IMR-90 (cell line): ENCODE data around the gene RALA. TPM values are rescaled to one million over a fixed set of nuclear protein-coding genes. Genes with fewer than 3 reads are reported as not detected.

Source experiments
- ATAC-seq: fragments of 200-7000 bp; cut with Tn5 transposase; 2 replicates; pipeline ENCODE4 v1.9.1; 2020; ENCODE audit warnings: low read depth, mild to moderate bottlenecking, moderate library complexity
- BruUV-seq: library from RNA; stranded (reverse); fragments of 400-500 nt; replicated peaks from 2 replicates; lab custom pipeline; 2021; lab: Mats Ljungman, UMichigan
- CTCF ChIA-PET: fragments of 300-600 bp; formaldehyde crosslinking; extraction: SDS; loops from one replicate; lab custom pipeline; 2021; ENCODE audit warnings: antibody characterized with exemption; lab: Yijun Ruan, JAX
- POLR2A ChIA-PET: fragments of 300-600 bp; sonication (Branson Sonifier 250); formaldehyde crosslinking; loops from one replicate; lab custom pipeline; 2022; ENCODE audit warnings: antibody characterized with exemption; ENCODE audit not compliant: unreplicated experiment; lab: Charles Lee
- DNase-seq: peaks from one replicate; pipeline ENCODE4 v3.0.0; 2013
- H2AFZ ChIP-seq: replicated peaks from 2 replicates; pipeline ENCODE3; 2013; ENCODE audit warnings: low read length, mild to moderate bottlenecking; ENCODE audit not compliant: poor library complexity
- H2AK5ac ChIP-seq: 2 replicates; pipeline ENCODE4 v1.6.1; 2013; ENCODE audit warnings: low read depth, low read length, inconsistent platforms
- H2AK9ac ChIP-seq: replicated peaks from 2 replicates; pipeline ENCODE3; 2013; ENCODE audit warnings: mild to moderate bottlenecking, low read depth, low read length, moderate library complexity; ENCODE audit not compliant: poor library complexity
- H2BK120ac ChIP-seq: 2 replicates; pipeline ENCODE4 v1.6.1; 2013; ENCODE audit warnings: low read depth, low read length, inconsistent platforms
- H2BK15ac ChIP-seq: 3 replicates; pipeline ENCODE4 v1.6.1; 2013; ENCODE audit warnings: low read depth, low read length, inconsistent platforms
- H2BK20ac ChIP-seq: 2 replicates; pipeline ENCODE4 v1.6.1; 2013; ENCODE audit warnings: low read depth, mild to moderate bottlenecking, inconsistent platforms, low read length, moderate library complexity
- H2BK5ac ChIP-seq: 2 replicates; pipeline ENCODE4 v1.6.1; 2013; ENCODE audit warnings: mild to moderate bottlenecking, low read depth, low read length, inconsistent platforms; ENCODE audit not compliant: poor library complexity, severe bottlenecking
- H3K14ac ChIP-seq: replicated peaks from 2 replicates; pipeline ENCODE4 v1.6.1; 2013; ENCODE audit warnings: low read depth, low read length, inconsistent platforms
- H3K18ac ChIP-seq: 2 replicates; pipeline ENCODE4 v1.6.1; 2013; ENCODE audit warnings: low read depth, low read length, control low read depth
- H3K23ac ChIP-seq: 2 replicates; pipeline ENCODE4 v1.6.1; 2013; ENCODE audit warnings: low read depth, low read length, inconsistent platforms
- H3K27ac ChIP-seq: 2 replicates; pipeline ENCODE4 v1.5.1; 2013; ENCODE audit warnings: mild to moderate bottlenecking, control low read depth, low read length; ENCODE audit not compliant: insufficient read depth
- H3K27me3 ChIP-seq: 2 replicates; pipeline ENCODE4 v1.6.1; 2013; ENCODE audit warnings: low read length; ENCODE audit not compliant: control insufficient read depth, insufficient read depth
- H3K36me3 ChIP-seq: 2 replicates; pipeline ENCODE4 v1.6.1; 2013; ENCODE audit warnings: low read length, mixed read lengths; ENCODE audit not compliant: control insufficient read depth, insufficient read depth
- H3K4ac ChIP-seq: 2 replicates; pipeline ENCODE4 v1.6.1; 2013; ENCODE audit warnings: low read depth, low read length, inconsistent platforms
- H3K4me1 ChIP-seq: 2 replicates; pipeline ENCODE4 v1.6.1; 2013; ENCODE audit warnings: low read length, mixed read lengths; ENCODE audit not compliant: control insufficient read depth, insufficient read depth
- H3K4me2 ChIP-seq: 2 replicates; pipeline ENCODE4 v1.6.1; 2013; ENCODE audit warnings: low read depth, mild to moderate bottlenecking, control low read depth, low read length, moderate library complexity
- H3K4me3 ChIP-seq: 2 replicates; pipeline ENCODE4 v1.5.1; 2013; ENCODE audit warnings: low read depth, mild to moderate bottlenecking, control low read depth, low read length, moderate library complexity; ENCODE audit not compliant: insufficient read depth
- H3K56ac ChIP-seq: 2 replicates; pipeline ENCODE4 v1.6.1; 2013; ENCODE audit warnings: low read length, inconsistent platforms; ENCODE audit not compliant: insufficient read depth; ENCODE audit errors: extremely low read depth
- H3K79me1 ChIP-seq, 2 experiments: 2 replicates each; pipeline ENCODE4 v1.6.1; 2013; ENCODE audit warnings: low read length in 2 of 2, inconsistent platforms in 1 of 2, low read depth in 1 of 2
- H3K9ac ChIP-seq: 2 replicates; pipeline ENCODE4 v1.6.1; 2013; ENCODE audit warnings: low read depth, low read length, control low read depth
- H3K9me1 ChIP-seq: 2 replicates; pipeline ENCODE4 v1.6.1; 2013; ENCODE audit warnings: low read length, inconsistent platforms; ENCODE audit not compliant: insufficient read depth
- H3K9me3 ChIP-seq: 2 replicates; pipeline ENCODE4 v1.6.1; 2013; ENCODE audit warnings: low read length; ENCODE audit not compliant: control insufficient read depth, insufficient read depth
- H4K20me1 ChIP-seq: 2 replicates; pipeline ENCODE4 v1.6.1; 2013; ENCODE audit warnings: low read length, inconsistent platforms; ENCODE audit not compliant: insufficient read depth
- H4K5ac ChIP-seq: 2 replicates; pipeline ENCODE4 v1.6.1; 2013; ENCODE audit warnings: mild to moderate bottlenecking, low read depth, low read length, control low read depth
- H4K8ac ChIP-seq, 2 experiments: 2 replicates each; pipeline ENCODE4 v1.6.1; 2013; ENCODE audit warnings: low read depth in 2 of 2, low read length in 2 of 2, control low read depth in 1 of 2, inconsistent platforms in 1 of 2
- H4K91ac ChIP-seq: 2 replicates; pipeline ENCODE4 v1.6.1; 2013; ENCODE audit warnings: low read depth, low read length, inconsistent platforms; ENCODE audit not compliant: insufficient read depth
- BHLHE40 ChIP-seq: fragments of 150-350 bp; IDR thresholded peaks from 2 replicates; pipeline ENCODE4 v1.6.1; 2016; ENCODE audit warnings: mild to moderate bottlenecking, low read depth, low read length
- CHD1 ChIP-seq: IDR thresholded peaks from 2 replicates; pipeline ENCODE4 v1.6.1; 2012; ENCODE audit warnings: low read depth, low read length, improper control_type of control experiment
- CTCF ChIP-seq: conservative IDR thresholded peaks from 2 replicates; pipeline ENCODE4 v1.5.1; 2012; ENCODE audit warnings: mild to moderate bottlenecking, low read depth, low read length, improper control_type of control experiment
- ELK1 ChIP-seq: fragments of 150-350 bp; IDR thresholded peaks from 2 replicates; pipeline ENCODE4 v1.6.1; 2016; ENCODE audit warnings: low read depth, mild to moderate bottlenecking, low read length, moderate library complexity, borderline replicate concordance
- FOS ChIP-seq: fragments of 150-350 bp; IDR thresholded peaks from 2 replicates; pipeline ENCODE4 v1.6.1; 2016; ENCODE audit warnings: low read depth, low read length
- MAZ ChIP-seq: IDR thresholded peaks from 2 replicates; pipeline ENCODE4 v1.6.1; 2012; ENCODE audit warnings: low read depth, mild to moderate bottlenecking, low read length, improper control_type of control experiment, moderate library complexity, borderline replicate concordance
- MXI1 ChIP-seq: IDR thresholded peaks from 2 replicates; pipeline ENCODE4 v1.6.1; 2012; ENCODE audit warnings: low read depth, mild to moderate bottlenecking, low read length, moderate library complexity, borderline replicate concordance
- NFE2L2 ChIP-seq: fragments of 150-350 bp; IDR thresholded peaks from 2 replicates; pipeline ENCODE4 v1.6.1; 2016; ENCODE audit warnings: low read depth, mild to moderate bottlenecking, low read length
- POLR2A ChIP-seq: IDR thresholded peaks from 2 replicates; pipeline ENCODE4 v1.6.1; 2012; ENCODE audit warnings: mild to moderate bottlenecking, low read depth, low read length
- RAD21 ChIP-seq: IDR thresholded peaks from 2 replicates; pipeline ENCODE4 v1.6.1; 2012; ENCODE audit warnings: low read length, improper control_type of control experiment
- RCOR1 ChIP-seq: IDR thresholded peaks from 2 replicates; pipeline ENCODE4 v1.6.1; 2012; ENCODE audit warnings: mild to moderate bottlenecking, low read length, improper control_type of control experiment; ENCODE audit not compliant: insufficient replicate concordance
- RFX5 ChIP-seq: IDR thresholded peaks from 2 replicates; pipeline ENCODE4 v1.8.0; 2012; ENCODE audit warnings: low read depth, mild to moderate bottlenecking, low read length, moderate library complexity
- SMC3 ChIP-seq: fragments of 150-350 bp; IDR thresholded peaks from 2 replicates; pipeline ENCODE4 v1.6.1; 2016; ENCODE audit warnings: low read depth, mild to moderate bottlenecking, antibody characterized with exemption, low read length, moderate library complexity
- USF2 ChIP-seq: fragments of 150-350 bp; IDR thresholded peaks from 2 replicates; pipeline ENCODE4 v1.6.1; 2017; ENCODE audit warnings: mild to moderate bottlenecking, antibody characterized with exemption, low read length, low read depth
- WGBS, 2 experiments: methylation state at CpG; one replicate each; pipeline versions ENCODE4 v1.1.5 to v1.1.7; 2013; ENCODE audit warnings: missing lambda C conversion rate in 2 of 2; ENCODE audit not compliant: insufficient read length in 1 of 2; ENCODE audit errors: extremely low coverage in 2 of 2; 5-methylcytosine and 5-hydroxymethylcytosine counted together
- dilution Hi-C: fragments of 300-500 bp; cut with HindIII; formaldehyde crosslinking; loops from one replicate; pipeline ENCODE4 v1.14.3; 2018; ENCODE audit warnings: low sequenced_read_pairs; ENCODE audit not compliant: unreplicated experiment
- in situ Hi-C: fragments of 300-500 bp; cut with MboI; formaldehyde crosslinking; loops from 3 replicates; pipeline ENCODE4 v1.14.3; 2019; ENCODE audit warnings: low sequenced_read_pairs, inconsistent platforms, mixed read lengths
- intact Hi-C: fragments of 100-400 bp; cut with micrococcal nuclease; formaldehyde crosslinking; loops from 2 replicates; pipeline ENCODE4 v1.10.0; 2022
- polyA plus RNA-seq, 3 experiments: library from polyadenylated mRNA; depleted of rRNA; stranded (reverse); fragments of >200 nt; gene quantifications; 2 replicates each; pipeline ENCODE4 v1.2.3, GENCODE V29; 2012; ENCODE audit warnings: low replicate concordance in 1 of 3
- total RNA-seq: library from RNA; depleted of rRNA; stranded (reverse); fragments of >200 nt; gene quantifications from 2 replicates; pipeline ENCODE4 v1.2.3, GENCODE V29; 2012

Gene RALA
- total and polyA plus RNA-seq, 2 of the 4 experiments (the other 2 are of a cell fraction), result 7.7 to 20.5 TPM

- no CpG with 5 or more reads among the region's 5 CpGs for WGBS, 2 experiments
- in situ Hi-C loops, result no loop called here
- no peak overlapping the region for H2BK20ac ChIP-seq
Observed at GRCh38 chr7:39594988-39595620, 28.3 kb upstream of the RALA start.

More at GRCh38 chr7:39594988-39595620, 28.3 kb upstream of the RALA start:
- Histone ChIP-seq H2BK120ac (no peak overlapping the region), H3K79me1 (no peaks in the 10 kb centered on the region), H3K9me3 (no peaks in the 10 kb centered on the region), H3K14ac (no peak overlapping the region), H3K9me1 (no peaks in the 10 kb centered on the region), H3K27me3 (no peaks in the 10 kb centered on the region), H4K91ac (no peak overlapping the region), H2AFZ (no peak overlapping the region), H3K4me3 (no peak overlapping the region), H4K8ac (no peak overlapping the region), H4K20me1 (no peaks in the 10 kb centered on the region), H4K5ac (no peak overlapping the region), H3K9ac (no peak overlapping the region), H3K36me3 (no peaks in the 10 kb centered on the region), H2AK5ac (no peak overlapping the region), H3K23ac (no peak overlapping the region), H3K4me1 (no peaks in the 10 kb centered on the region), H2BK15ac (no peak overlapping the region), H3K4ac (no peak overlapping the region), H3K27ac (no peak overlapping the region), H3K56ac (no peak overlapping the region), H2AK9ac (no peak overlapping the region), H2BK5ac (no peak overlapping the region), H3K4me2 (no peak overlapping the region), H3K18ac (no peak overlapping the region)
- dilution Hi-C loops (no loop called here), intact Hi-C loops (loop anchor here (5.0 kb wide), 1 partner anchor 57 kb away; no protein-coding TSS in a partner anchor)
- BruUV-seq, result no TSS peak
- peak; percentile 32; the same call in 1 of the 2 replicates for ATAC-seq
- ChIA-PET CTCF (interaction anchor here (1.1 kb wide), 1 partner anchor 27 kb away, joined by 3 read pairs; no protein-coding TSS in a partner anchor), POLR2A (no interaction called here)
- TF ChIP-seq FOS, result no peak
- TF ChIP-seq POLR2A, result no peak
- TF ChIP-seq NFE2L2, result no peak
- no peak for TF ChIP-seq ELK1
- TF ChIP-seq MXI1, result no peak
- TF ChIP-seq MAZ, result no peak
- TF ChIP-seq USF2, result no peak
- TF ChIP-seq BHLHE40, result no peak
- TF ChIP-seq SMC3, result no peak
- no peak for TF ChIP-seq CHD1
- TF ChIP-seq RAD21, result no peak
- TF ChIP-seq RCOR1, result no peak
- TF ChIP-seq CTCF, result no peak
- no peak for TF ChIP-seq RFX5
- peak; percentile 50 for DNase-seq
